Endodermal cell (in vitro differentiated cells): Measurements from ENCODE around the gene HIP1. TPM values are rescaled to one million over a fixed set of nuclear protein-coding genes. Genes with fewer than 3 reads are reported as not detected.

Experiments used
- DNase-seq: peaks from one replicate; pipeline ENCODE4 v3.0.0-alpha.2; 2017
- H3K27ac ChIP-seq: 2 replicates; pipeline ENCODE4 v1.5.1; 2013; ENCODE audit warnings: mild to moderate bottlenecking, low read depth, low read length, moderate library complexity
- H3K27me3 ChIP-seq: 2 replicates; pipeline ENCODE4 v1.6.1; 2013; ENCODE audit warnings: mild to moderate bottlenecking, low read length, moderate library complexity; ENCODE audit not compliant: insufficient read depth, control insufficient read depth, poor library complexity, severe bottlenecking
- H3K36me3 ChIP-seq: 2 replicates; pipeline ENCODE4 v1.7.0; 2013; ENCODE audit warnings: mild to moderate bottlenecking, low read length, moderate library complexity; ENCODE audit not compliant: control insufficient read depth, insufficient read depth
- H3K4me1 ChIP-seq: one replicate; pipeline ENCODE4 v1.7.0; 2013; ENCODE audit warnings: low read length; ENCODE audit not compliant: control insufficient read depth, insufficient read depth
- H3K4me3 ChIP-seq: 2 replicates; pipeline ENCODE4 v1.5.1; 2013; ENCODE audit warnings: mild to moderate bottlenecking, low read length, moderate library complexity
- H3K9ac ChIP-seq: 2 replicates; pipeline ENCODE4 v1.6.1; 2013; ENCODE audit warnings: mild to moderate bottlenecking, low read length, moderate library complexity; ENCODE audit not compliant: poor library complexity, severe bottlenecking; ENCODE audit errors: extremely low read depth
- H3K9me3 ChIP-seq: 2 replicates; pipeline ENCODE4 v1.6.1; 2013; ENCODE audit warnings: mild to moderate bottlenecking, low read length, moderate library complexity; ENCODE audit not compliant: control insufficient read depth
- H3K27ac Mint-ChIP-seq: 2 replicates; pipeline ENCODE4 v1.8.0; 2020; ENCODE audit warnings: mixed read lengths
- H3K27me3 Mint-ChIP-seq: 2 replicates; pipeline ENCODE4 v1.8.0; 2021; ENCODE audit warnings: mild to moderate bottlenecking, mixed read lengths; ENCODE audit not compliant: insufficient read depth
- H3K36me3 Mint-ChIP-seq: 2 replicates; pipeline ENCODE4 v1.8.0; 2020; ENCODE audit warnings: low read depth, mixed read lengths
- H3K4me1 Mint-ChIP-seq: 2 replicates; pipeline ENCODE4 v1.8.0; 2020; ENCODE audit warnings: mixed read lengths
- H3K4me3 Mint-ChIP-seq: 2 replicates; pipeline ENCODE4 v1.8.0; 2020; ENCODE audit warnings: mild to moderate bottlenecking, moderate library complexity, mixed read lengths
- H3K9me3 Mint-ChIP-seq: 2 replicates; pipeline ENCODE4 v1.8.0; 2020; ENCODE audit warnings: mild to moderate bottlenecking, mixed read lengths
- CTCF ChIP-seq: fragments of 200-600 bp; sonication (generic); conservative IDR thresholded peaks from 2 replicates; pipeline ENCODE4 v1.5.0; 2021; ENCODE audit warnings: antibody characterized with exemption, mild to moderate bottlenecking
- WGBS, 2 experiments: methylation state at CpG; one replicate each; pipeline versions ENCODE4 v1.1.5 to v1.1.7; 2013; ENCODE audit warnings: missing lambda C conversion rate in 2 of 2, mixed read lengths in 1 of 2; ENCODE audit not compliant: insufficient coverage in 1 of 2, insufficient read length in 1 of 2; 5-methylcytosine and 5-hydroxymethylcytosine counted together
- total RNA-seq, 2 donors: library from RNA; stranded (reverse); fragmentation: NEBNext Ultra II Directional in 1 of 2; extraction: Animal tissue kit (Norgen Biotek cat#: 25700) in 1 of 2; gene quantifications; 2 replicates in 1 of 2; 3 replicates in 1 of 2; pipeline ENCODE4 v1.2.1, GENCODE V29; 2021

HIP1 gene
- total RNA-seq, 2 donors from 2014 or later = 64.7 to 70.0 TPM

GRCh38 chr7:75691793-75692543, 46.8 kb downstream of the HIP1 start:
- DNase-seq = no peak
- H3K9ac ChIP-seq = no peak overlapping the region
- no peak overlapping the region for H3K4me3 Mint-ChIP-seq
- H3K9me3 ChIP-seq = no peaks in the 10 kb centered on the region
- no peak overlapping the region for H3K27ac ChIP-seq
- H3K27ac Mint-ChIP-seq = no peak overlapping the region
- H3K36me3 Mint-ChIP-seq = no peaks in the 10 kb centered on the region
- no peaks in the 10 kb centered on the region for H3K27me3 Mint-ChIP-seq
- H3K27me3 ChIP-seq = no peaks in the 10 kb centered on the region
- peaks cover 2% of the 10 kb centered on the region for H3K4me1 Mint-ChIP-seq
- no peaks in the 10 kb centered on the region for H3K9me3 Mint-ChIP-seq
- H3K36me3 ChIP-seq = no peaks in the 10 kb centered on the region
- H3K4me3 ChIP-seq = no peak overlapping the region
- no peaks in the 10 kb centered on the region for H3K4me1 ChIP-seq
- 79 to 98% methylated on average over 2 to 4 of the region's 4 CpGs for WGBS, 2 experiments
- no peak for TF ChIP-seq CTCF

DNA sequence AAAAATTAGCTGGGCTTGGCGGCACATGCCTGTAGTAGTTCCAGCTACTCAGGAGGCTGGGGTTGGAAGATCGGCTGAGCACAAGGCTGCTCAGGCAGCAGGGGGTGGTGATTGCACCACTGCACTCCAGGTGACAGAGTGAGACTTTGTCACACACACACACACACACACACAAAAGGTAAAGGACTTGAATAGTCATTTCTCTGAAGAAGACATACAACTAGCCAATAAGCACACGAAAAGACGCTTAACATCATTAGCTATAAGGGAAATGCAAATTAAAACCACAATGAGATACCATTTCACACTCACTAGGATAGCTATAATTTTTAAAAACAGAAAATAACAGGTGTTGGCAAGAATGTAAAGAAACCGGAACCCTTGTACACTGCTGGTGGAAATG, 48.6 kb downstream of the HIP1 start:
- Mint-ChIP-seq H3K27ac (no peak overlapping the region), H3K9me3 (no peaks in the 10 kb centered on the region), H3K27me3 (no peaks in the 10 kb centered on the region), H3K4me3 (no peak overlapping the region), H3K4me1 (peaks cover 2% of the 10 kb centered on the region), H3K36me3 (no peaks in the 10 kb centered on the region)
- Histone ChIP-seq H3K27me3 (no peaks in the 10 kb centered on the region), H3K36me3 (no peaks in the 10 kb centered on the region), H3K9ac (no peak overlapping the region), H3K4me3 (no peak overlapping the region), H3K4me1 (no peaks in the 10 kb centered on the region), H3K27ac (no peak overlapping the region), H3K9me3 (no peaks in the 10 kb centered on the region)
- no peak for TF ChIP-seq CTCF
- 64 to 87% methylated on average over 2 to 5 of the region's 5 CpGs for WGBS, 2 experiments
- no peak for DNase-seq

GRCh38 chr7:75689246-75690099, 49.3 kb downstream of the HIP1 start:
- Mint-ChIP-seq H3K9me3 (no peaks in the 10 kb centered on the region), H3K27me3 (no peaks in the 10 kb centered on the region), H3K36me3 (no peaks in the 10 kb centered on the region), H3K4me3 (no peak overlapping the region), H3K27ac (no peak overlapping the region), H3K4me1 (peaks cover 2% of the 10 kb centered on the region)
- Histone ChIP-seq H3K36me3 (no peaks in the 10 kb centered on the region), H3K4me3 (no peak overlapping the region), H3K27ac (no peak overlapping the region), H3K27me3 (no peaks in the 10 kb centered on the region), H3K9ac (no peak overlapping the region), H3K9me3 (no peaks in the 10 kb centered on the region), H3K4me1 (no peaks in the 10 kb centered on the region)
- no peak for DNase-seq
- no peak for TF ChIP-seq CTCF
- WGBS, 2 experiments = 87 to 92% methylated on average over 15 to 18 of the region's 20 CpGs
